Fibroblast of skin of abdomen (primary cell): ENCODE results near the gene HID1.
"Not testable (repeated sequence)": the region's sequence is repeated elsewhere in the genome, so short reads cannot be mapped to it uniquely, and the experiment has no call there.

Source experiments
- DNase-seq: peaks from one replicate; pipeline ENCODE4 v3.0.0-alpha.2; 2013

The HID1 gene

GRCh38 chr17:75001915-75002843 lies 29.6 kb upstream of the HID1 start:
- DNase-seq, result no peak

- DNase-seq, result no peak
Observed at GRCh38 chr17:74999523-74999922, 27.0 kb upstream of the HID1 start.

GRCh38 chr17:74998783-74999182 lies 26.2 kb upstream of the HID1 start:
- DNase-seq, result no peak

GRCh38 chr17:74995847-74996246 lies 23.3 kb upstream of the HID1 start:
- no peak for DNase-seq

- peak; percentile 72 for DNase-seq
Observed at GRCh38 chr17:74994440-74994839, 21.9 kb upstream of the HID1 start.

DNA sequence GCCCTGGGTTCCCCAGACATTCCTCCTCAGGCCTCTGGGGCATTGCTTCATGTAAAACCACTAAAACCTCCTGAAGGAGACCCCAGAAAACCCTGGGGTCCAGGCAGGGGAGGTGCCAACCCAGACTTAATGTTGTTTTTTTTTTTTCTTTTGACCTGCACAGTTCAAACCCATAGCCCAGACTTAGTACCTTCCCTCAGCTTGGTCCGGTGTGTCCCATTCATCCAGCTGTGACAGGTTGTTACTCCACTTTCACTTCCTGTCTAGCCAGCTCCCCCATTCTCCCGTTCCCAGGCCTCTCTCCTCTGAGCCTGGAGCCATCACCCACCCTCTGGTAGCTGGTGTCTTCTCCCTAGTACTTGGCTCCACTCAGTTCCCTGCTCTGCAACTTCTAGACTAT lies 19.7 kb upstream of the HID1 start:
- no peak for DNase-seq

DNA sequence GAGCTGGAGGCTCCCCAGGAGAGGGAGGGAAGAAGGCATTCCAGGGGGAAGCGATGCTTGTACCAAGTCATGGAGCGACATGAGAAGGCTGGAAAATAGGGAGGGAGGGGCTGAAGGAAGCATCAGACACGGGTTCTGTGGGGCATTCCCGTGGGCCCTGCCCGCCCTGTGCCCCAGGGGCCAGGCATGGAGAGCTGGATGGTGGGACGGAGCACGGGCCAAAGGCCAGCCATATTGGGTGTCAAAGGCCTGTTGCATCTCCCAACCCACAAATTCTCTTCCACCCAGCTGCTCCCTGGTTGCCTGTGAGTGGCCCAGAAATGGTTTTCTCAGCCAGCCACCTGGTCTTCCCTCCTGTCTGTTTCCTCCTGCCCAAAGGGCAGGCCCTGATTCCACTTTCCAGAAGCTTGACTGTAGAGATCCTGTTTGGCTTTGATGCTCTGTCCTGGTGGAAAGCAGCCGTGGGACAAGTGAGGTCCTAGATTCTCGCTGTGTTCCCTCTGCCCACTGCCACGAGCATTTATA lies 18.1 kb upstream of the HID1 start:
- DNase-seq, result no peak

DNA sequence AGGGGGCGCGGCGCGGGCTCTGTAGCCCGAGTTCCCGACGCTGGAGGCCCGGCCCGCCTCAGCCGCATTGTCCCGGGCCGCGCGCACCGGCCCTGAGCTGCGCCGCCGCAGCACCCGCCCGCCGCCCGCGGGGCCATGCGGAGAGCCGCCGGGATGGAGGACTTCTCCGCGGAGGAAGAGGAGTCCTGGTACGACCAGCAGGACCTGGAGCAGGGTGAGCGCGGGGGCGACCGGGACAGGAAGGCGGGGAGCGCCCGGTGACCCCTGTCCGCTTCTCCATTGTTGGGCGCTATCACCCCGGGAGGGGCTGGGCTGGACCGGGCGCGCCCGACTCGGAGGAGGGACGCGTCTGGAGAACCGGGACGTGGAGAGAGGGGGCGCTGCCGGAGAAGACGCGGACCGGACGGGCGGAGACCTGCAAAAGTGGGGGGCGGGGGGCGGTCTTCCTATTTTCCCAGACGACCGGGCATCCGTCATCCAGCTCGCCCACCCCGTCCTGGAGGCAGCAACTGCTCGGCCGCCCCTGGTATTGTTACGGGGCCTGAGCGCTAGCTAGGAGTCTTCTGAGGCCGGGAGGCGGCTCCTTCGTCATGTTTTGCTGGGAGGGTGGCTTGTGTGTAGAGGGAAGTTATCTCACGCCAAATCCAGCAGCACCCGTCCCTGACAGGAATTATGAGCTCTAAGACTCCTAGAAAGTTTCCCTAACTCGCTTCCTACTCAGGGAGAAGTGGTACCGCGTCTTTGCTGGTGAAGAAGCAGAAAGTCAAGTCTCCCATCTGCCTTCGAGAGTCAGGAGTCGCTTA lies 15.6 kb upstream of the HID1 start:
- DNase-seq, result peak; percentile 85

DNA sequence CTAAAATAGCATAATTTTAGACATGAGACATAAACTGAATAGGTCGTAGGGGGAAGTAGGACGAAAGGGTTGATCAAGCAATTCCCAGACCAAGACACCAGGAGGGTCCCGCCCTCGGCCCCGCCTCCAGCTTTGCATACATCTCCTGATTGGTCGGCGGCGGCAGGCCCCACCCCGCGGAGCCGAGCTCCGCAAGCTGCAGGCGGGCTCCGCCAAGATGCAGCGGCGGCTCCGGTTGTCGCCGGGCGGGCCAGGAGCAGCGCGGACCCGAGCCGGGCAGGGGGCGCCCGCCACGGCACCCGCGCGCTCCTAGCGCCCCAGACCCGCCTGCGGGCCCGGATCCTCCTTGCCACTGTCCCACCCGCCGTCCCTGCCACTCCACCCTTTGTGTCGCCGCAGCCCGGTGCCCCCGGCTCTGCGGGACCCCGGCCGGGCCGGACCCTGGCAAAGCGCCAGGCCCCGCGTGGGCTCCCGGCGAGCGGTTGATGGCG lies 14.9 kb upstream of the HID1 start, which contains the start of gene CDR2L:
CDR2L (plus strand) TSS at position 215 of the 491 bp plus-strand sequence. CDS start 412 bp downstream, outside the sequence.
- peak; percentile 92 for DNase-seq

- DNase-seq, result no peak
Observed at GRCh38 chr17:74986206-74986576, 13.6 kb upstream of the HID1 start.

DNA sequence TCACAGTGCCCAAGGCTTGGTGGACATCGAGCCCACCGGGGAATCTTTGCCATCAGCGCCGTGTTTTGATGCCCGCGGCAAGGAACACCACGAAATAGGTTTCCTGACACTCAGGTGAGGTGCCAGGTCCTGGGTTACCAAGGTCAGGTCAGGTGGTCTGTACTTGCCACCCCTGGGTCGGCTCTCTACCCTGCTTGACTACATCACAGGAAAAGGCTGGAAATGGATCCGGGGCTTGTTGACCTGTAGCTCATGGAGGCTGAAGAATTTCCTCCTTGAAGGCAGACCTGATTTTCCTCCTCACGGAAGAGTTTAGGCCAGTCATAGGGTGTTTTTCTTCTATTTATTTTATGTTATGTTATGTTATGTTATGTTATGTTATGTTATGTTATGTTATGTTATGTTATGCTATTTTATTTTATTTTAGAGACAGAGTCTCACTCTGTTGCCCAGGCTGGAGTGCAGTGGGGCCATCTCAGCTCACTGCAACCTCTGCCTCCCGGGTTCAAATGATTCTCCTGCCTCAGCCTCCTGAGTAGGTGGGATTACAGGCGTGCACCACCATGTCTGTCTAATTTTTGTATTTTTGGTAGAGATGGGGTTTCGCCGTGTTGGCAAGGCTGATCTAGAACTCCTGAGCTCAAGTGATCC lies 10.2 kb upstream of the HID1 start:
- not testable (repeated sequence) for DNase-seq

- DNase-seq, result peak; percentile 50
Observed at GRCh38 chr17:74981979-74982662, 9.6 kb upstream of the HID1 start.

- no peak for DNase-seq
Observed at GRCh38 chr17:74981318-74981978, 8.9 kb upstream of the HID1 start.

- no peak for DNase-seq
Observed at GRCh38 chr17:74979408-74980146, 7.0 kb upstream of the HID1 start.

DNA sequence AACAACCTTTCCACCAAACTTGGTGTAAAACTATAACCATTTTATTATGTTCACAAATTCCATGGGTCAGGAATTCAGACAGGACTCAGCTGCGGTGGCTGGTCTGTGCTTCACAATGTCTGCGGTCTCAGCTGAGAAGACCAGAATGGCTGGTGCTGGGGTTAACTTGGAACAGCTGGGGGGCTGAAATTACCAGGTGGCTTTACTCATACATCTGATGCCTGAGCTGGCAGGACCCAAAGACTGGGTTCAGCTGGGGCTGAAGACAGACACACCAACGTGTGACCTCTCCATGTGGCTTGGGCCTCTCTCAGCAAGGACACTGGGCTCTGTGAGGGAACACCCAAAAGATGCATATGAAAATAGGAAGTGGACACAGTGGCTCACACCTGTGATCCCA lies 5.7 kb upstream of the HID1 start:
- DNase-seq, result no peak

DNA sequence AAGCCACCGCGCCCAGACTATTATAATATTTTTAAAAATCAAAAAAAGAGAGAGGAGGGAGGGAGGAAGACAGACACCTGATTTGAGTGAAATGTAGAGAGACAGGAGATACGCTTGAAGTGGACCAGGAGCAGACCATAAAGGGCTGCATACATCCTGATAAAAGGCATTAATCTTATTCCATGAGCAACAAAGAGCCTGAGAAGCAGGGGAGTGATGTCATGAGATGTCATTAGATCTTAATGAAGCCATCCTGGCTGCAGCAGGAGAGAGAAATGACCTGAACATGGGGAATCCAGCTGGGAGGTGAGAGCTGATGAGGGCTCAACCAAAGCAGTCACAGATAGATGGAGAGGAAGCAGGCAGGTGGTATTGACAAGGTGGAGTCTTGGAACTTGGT lies 5.2 kb upstream of the HID1 start:
- no peak for DNase-seq

GRCh38 chr17:74975943-74976342 lies 3.4 kb upstream of the HID1 start:
- no peak for DNase-seq

DNA sequence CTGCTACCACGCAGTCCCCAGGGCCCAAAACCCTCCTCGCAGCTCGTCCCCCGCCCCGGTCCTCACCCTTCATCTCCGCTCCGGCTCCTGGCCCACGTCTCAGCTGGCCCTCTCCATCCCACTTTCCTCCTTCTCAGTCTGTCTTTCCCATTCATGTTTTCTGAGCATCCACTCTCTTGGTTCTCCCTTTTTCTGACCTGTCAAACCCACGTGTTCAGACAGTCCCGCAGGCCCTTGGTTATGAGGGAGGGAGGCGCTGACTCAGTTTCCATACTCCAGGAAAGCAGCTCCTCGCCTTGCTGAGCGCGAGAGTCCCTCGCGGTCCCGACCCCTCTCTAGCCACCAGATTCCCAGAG lies 392 bp upstream of the HID1 start:
- no peak for DNase-seq

GRCh38 chr17:74971842-74972106 lies 785 bp downstream of the HID1 start:
- no peak for DNase-seq

DNA sequence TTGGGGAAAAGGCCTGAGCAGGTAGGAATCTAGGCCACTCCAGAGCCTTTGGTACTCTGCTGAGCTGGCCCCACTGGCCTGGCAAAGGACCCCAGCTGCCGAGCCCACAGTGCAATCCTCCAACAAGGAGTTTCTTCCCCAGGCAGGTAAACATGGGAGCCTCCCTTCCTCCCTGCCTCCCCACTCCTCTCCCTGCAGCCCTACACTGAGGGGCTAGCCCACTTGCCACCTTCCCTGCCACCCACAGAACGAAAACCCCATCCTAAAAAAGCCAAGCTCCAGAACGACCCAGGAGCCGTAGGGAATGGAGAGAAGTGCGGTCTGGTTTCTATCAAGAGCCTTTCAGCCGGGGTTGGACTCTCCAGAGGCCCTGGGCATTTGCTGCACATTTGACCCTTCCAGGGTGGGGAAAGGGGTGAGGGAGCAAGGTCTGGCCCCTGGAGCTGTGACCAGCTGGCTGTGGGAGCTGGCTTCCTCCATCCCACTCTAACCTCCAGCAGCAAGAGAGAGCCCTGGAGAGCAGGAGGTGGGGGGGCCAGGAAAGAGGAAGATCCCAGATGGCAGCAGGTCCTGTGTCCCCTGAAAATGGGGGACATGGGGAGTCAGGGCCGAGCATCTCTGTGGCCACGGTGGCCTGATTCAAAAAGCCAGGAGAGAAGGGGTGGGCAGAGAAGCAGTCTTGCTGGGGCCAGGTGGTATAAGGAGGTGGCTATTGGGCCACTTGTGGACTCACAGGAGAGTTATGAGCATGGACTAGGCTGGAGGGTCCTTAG lies 1.3 kb downstream of the HID1 start:
- DNase-seq, result no peak
